GM23338 (cell line): ENCODE measurements around the gene FES.

Experiments used
- CTCF ChIP-seq, 2 experiments: fragments of 200-600 bp in 1 of 2; sonication (generic) in 1 of 2; conservative IDR thresholded peaks; 2 replicates each; pipeline versions ENCODE4 v1.5.1 to v1.6.1; 2016 to 2017; ENCODE audit warnings: antibody characterized with exemption in 2 of 2, low read depth in 2 of 2, mild to moderate bottlenecking in 2 of 2, moderate library complexity in 1 of 2
- EZH2phosphoT487 ChIP-seq: fragments of 200-600 bp; sonication (generic); IDR thresholded peaks from one replicate; pipeline ENCODE4 v1.8.1; 2018; ENCODE audit warnings: antibody characterized with exemption; ENCODE audit not compliant: unreplicated experiment
- POLR2AphosphoS5 ChIP-seq: IDR thresholded peaks from 2 replicates; pipeline ENCODE4 v1.6.1; 2016; ENCODE audit warnings: antibody characterized with exemption, low read depth
- REST ChIP-seq: IDR thresholded peaks from one replicate; pipeline ENCODE4 v1.6.1; 2018; ENCODE audit warnings: antibody characterized with exemption; ENCODE audit not compliant: unreplicated experiment

GRCh38 chr15:90881978-90882721 lies 2.2 kb upstream of the FES start:
- TF ChIP-seq CTCF (conservative IDR thresholded peaks at IDR 0.05; ENCODE audit: low read depth in 2 of 2) (no peak), EZH2phosphoT487 (no peak), POLR2AphosphoS5 (no peak), REST (no peak)
